Stimulated activated CD4-positive, alpha-beta T cell treated with anti-CD3 and anti-CD28 coated beads, Interleukin-12 subunit alpha, Interleukin-12 subunit beta, amount 100 ng/mL, for 24 hours (primary cell): ENCODE data around the gene SKIC8.

Experiments
- DNase-seq, 2 experiments: peaks; one replicate each; pipeline ENCODE4 v3.0.0-alpha.2; 2020; ENCODE audit warnings: low read depth in 2 of 2

SKIC8 gene

GRCh38 chr15:78291698-78292097 is 7.7 kb downstream of the SKIC8 start:
- DNase-seq, result no peak

- no peak for DNase-seq
Measured at GRCh38 chr15:78291052-78291451, 8.4 kb downstream of the SKIC8 start.

- DNase-seq, result no peak
Measured at GRCh38 chr15:78290222-78290621, 9.2 kb downstream of the SKIC8 start.

- DNase-seq, result no peak
Measured at GRCh38 chr15:78284758-78285157, 14.7 kb downstream of the SKIC8 start.

GRCh38 chr15:78282324-78282723 is 17.1 kb downstream of the SKIC8 start:
- DNase-seq, result no peak

GRCh38 chr15:78280319-78281072 is 18.9 kb downstream of the SKIC8 start:
- no peak for DNase-seq

GRCh38 chr15:78276064-78276943 is 23.1 kb downstream of the SKIC8 start:
- DNase-seq, result no peak

- DNase-seq, result no peak
Measured at GRCh38 chr15:78274994-78275393, 24.4 kb downstream of the SKIC8 start.

GRCh38 chr15:78272776-78273175 is 26.6 kb downstream of the SKIC8 start:
- no peak for DNase-seq

GRCh38 chr15:78272316-78272715 is 27.1 kb downstream of the SKIC8 start:
- no peak for DNase-seq

- DNase-seq, result no peak
Measured at GRCh38 chr15:78266806-78267205, 32.6 kb downstream of the SKIC8 start.

GRCh38 chr15:78266229-78266628 is 33.2 kb downstream of the SKIC8 start:
- DNase-seq, result no peak

- no peak for DNase-seq
Measured at GRCh38 chr15:78265752-78266224, 33.6 kb downstream of the SKIC8 start.

- DNase-seq, result no peak
Measured at GRCh38 chr15:78265137-78265460, 34.3 kb downstream of the SKIC8 start.

GRCh38 chr15:78264304-78265136 is 34.9 kb downstream of the SKIC8 start, which contains the start of gene DNAJA4:
Gene DNAJA4, plus strand, starts transcription at chr15:78264562. Its CDS starts 202 bp downstream, at chr15:78264764.
- DNase-seq, result peak; percentile 26 to 33

GRCh38 chr15:78263907-78264303 is 35.5 kb downstream of the SKIC8 start:
- no peak for DNase-seq

GRCh38 chr15:78263351-78263781 is 36.0 kb downstream of the SKIC8 start:
- DNase-seq, result no peak

- DNase-seq, result no peak
Measured at GRCh38 chr15:78261062-78261461, 38.3 kb downstream of the SKIC8 start.

- no peak for DNase-seq
Measured at GRCh38 chr15:78260489-78260888, 38.9 kb downstream of the SKIC8 start.

- DNase-seq, result no peak
Measured at GRCh38 chr15:78259232-78259631, 40.2 kb downstream of the SKIC8 start.

- DNase-seq, result no peak
Measured at GRCh38 chr15:78257681-78258080, 41.7 kb downstream of the SKIC8 start.

- no peak for DNase-seq
Measured at GRCh38 chr15:78256044-78256437, 43.4 kb downstream of the SKIC8 start.
